Fibroblast of skin of back (primary cell): ENCODE data around the gene AKR1B1.
A peak's percentile ranks its signal among the peaks of the same experiment; 100 is the strongest.

Experiments used
- DNase-seq: peaks from one replicate; pipeline ENCODE4 v3.0.0-alpha.2; 2013

AKR1B1 gene

DNA sequence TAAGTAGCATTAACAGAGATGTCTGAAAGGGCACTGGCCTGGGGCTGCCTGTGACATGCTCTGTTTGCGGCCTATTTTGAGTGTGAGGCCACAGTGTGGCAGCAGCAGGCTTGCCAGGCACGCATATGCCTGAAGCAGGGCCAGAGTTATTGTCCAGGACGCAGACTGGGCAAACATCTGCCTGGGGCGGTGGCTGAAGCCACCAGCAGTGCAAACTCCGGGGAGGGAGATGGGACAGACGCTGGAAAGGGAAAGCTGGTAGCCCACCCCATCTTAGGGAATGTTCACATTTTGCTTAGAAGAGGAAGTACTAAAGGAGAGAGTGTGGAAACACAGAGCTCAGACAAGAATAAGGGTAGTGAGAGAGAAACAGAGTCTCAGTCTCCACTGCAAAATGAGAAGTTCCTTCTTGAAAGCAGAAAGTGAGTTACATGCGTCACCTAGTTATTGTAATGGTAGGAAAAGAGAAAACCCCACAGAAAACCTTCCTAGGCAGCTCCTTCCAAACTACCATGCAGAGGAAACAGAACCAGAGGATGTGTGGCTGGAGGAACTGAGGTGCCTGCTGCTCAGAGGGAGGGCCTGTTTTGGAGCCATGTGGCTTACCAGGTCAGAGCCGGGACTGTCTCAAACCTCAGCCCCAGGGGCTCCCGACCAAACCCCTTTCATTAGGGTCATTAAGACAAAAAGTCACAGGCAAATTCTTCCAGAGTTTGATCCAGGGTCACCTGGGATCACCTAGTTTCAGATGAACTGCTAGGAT, 14.5 kb downstream of the AKR1B1 start:
- no peak for DNase-seq

DNA sequence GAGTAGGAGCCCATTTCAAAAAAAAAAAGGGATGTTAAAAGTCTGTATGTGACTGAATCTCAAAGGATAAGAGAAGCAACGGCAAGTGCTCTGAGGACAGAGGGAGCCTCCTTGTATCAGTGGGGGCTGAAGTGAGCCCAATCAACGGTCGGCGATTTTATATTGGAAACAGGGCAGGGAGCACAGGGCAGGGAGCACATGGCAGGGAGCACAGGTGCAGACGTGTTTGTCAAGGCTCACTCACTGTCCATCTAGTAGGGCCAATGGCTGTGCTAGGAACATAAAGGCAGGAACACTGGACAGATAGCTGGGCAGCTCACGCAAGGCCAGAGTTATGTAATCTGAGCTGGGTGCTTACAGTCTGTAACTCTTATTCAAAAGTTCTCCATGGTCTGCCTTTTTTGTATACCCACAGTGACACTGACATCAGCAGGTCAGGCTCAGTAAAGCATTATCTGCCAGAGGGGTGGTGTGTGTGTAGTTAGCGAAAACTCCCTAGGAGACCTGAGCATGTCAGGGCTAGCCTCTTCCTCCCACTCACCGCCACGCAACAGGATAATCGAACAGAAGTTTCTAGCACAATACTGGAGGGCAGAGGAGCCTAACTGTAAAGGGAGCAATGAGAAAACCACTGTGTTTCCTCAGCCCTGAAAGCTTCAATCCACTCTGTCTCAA, 15.4 kb downstream of the AKR1B1 start:
- DNase-seq, result no peak

DNA sequence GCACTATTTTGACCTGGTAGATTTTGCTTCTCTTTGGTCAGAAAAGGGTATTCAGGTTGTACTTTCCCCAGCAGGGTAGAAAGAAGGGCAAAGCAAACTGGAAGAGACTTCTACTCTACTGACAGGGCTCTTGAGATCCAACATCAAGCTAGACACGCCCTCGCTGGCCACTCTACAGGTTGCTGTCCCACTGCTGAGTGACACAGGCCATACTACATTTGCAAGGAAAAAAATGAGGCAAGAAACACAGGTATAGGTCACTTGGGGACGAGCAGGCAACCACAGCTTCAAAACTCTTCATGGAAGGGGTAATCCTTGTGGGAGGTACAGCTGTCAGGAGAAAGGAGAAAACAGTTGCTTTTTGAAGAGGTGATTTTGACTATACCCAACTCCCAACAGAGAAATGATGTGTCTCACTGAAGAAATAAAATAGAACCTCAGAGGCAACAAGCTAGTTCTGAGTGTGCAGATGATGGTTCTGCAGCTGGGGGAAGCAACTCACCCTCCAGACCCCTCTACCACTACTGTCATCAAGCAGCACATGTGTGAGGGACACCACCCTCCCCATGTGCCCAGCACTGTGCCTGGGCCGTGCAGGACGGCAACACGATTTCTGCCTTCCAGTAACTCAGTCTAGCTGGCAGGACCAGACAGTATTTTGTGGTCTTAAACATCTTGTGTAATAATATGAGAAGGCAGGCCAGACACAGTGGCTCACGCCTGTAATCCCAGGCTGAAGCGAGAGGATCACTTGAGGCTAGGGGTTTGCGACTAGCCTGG, 16.3 kb downstream of the AKR1B1 start:
- no peak for DNase-seq

DNA sequence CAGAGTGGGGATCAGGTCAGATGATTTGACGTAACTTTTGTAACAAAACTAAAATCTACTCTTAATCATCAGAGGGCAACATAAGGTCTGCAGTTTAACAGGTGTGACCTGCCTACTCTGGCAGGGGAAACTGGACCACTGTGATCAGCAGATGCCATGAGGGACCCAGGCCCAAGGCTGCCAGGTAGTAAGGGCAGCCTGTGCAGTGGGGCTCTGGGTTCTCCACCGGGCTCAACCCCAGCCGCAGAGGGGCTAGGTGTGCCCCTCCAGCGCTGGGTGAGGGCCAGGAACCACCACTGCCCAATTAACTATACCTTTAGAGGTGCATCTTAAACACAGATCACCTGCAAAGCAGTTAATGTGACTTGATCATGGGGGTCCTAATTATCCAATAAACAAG, 17.6 kb downstream of the AKR1B1 start:
- DNase-seq, result no peak

DNA sequence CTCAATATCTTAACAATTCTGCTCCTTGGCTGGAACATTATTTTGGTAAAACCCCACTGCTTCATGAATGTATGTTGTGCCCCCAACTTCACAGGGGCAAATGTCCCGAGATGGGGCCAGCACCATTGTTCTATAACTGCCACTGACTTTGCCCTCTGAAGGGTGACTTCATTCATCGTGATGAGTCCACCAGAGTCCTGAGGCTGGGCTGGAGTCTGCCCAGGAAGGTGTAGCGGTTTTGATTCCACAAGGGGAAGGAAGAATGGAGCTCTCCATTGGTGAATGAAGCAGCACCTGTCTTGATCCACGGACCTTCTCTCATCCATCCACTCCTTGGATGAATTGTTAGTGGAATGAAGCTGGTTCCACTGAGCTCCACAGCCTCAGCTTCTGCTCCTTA, 18.4 kb downstream of the AKR1B1 start:
- no peak for DNase-seq

DNA sequence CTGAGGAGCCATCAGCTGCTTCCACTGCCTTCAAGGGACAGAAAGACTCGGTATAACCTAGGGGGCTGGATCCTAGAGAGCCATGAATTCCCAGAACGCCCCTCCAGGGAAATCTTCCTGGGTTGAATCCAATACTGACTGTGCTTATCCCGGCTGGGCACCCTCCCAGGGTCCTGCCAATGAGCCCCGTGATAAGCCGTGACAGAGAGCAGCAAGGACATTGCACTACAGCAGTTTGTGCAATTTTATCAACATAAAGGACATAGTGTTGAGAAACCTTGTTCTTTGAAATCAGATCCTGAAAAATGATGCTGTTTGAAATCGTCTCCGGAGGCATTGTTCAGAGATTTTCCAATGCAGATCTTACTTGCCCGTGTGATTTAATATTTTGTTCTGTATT, 18.8 kb downstream of the AKR1B1 start:
- DNase-seq, result no peak

DNA sequence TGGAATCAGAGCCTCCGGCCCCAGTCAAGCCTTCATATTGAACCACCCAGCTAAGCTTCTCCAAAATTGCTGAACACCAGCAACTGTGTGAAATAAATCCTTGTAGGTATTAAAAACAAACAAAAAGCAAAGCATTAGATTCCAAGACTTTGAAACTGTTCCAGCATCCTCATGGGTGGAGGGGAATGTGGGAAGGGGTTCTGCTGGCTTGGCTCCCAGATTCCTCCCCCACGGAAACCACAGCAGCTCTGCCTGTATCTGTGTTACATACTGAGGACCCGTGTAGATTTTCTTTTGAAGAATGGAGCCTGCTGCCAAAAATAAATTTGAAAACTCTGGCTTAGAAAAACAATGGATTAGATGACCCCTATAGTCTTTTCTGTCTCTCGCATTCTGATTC, 20.0 kb downstream of the AKR1B1 start:
- no peak for DNase-seq

DNA sequence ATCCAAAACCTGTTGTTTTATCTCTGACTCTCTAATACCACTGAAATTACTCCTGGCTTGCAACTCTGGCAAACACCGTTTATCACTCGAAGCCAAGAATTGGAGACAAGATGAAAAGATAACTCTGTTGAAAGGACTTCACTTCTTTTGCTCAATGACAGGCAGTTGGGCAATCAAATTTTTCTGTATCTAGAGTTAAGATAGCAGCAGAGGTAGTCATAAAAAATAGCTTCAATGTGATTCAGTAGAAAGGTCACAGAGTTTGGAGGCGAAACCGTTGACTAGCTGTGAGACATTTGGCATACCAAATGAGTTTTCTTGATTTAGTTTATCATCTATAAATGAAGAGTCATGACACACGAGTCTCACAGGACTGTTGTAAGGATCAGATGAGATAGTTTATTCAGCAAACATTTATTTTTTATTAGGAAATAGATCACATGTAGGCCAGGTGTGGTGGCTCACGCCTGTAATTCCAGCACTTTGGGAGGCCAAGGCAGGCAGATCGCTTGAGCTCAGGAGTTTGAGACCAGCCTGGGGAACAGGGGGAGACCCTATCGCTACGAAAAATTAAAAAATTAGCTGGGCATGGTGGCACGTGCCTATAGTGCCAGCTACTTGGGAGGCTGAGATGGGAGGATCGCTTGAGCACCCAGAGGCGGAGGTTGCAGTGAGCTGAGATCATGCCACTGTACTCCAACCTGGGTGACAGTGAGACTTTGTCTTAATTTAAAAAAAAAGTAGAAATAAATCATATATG, 23.6 kb downstream of the AKR1B1 start:
- no peak for DNase-seq

DNA sequence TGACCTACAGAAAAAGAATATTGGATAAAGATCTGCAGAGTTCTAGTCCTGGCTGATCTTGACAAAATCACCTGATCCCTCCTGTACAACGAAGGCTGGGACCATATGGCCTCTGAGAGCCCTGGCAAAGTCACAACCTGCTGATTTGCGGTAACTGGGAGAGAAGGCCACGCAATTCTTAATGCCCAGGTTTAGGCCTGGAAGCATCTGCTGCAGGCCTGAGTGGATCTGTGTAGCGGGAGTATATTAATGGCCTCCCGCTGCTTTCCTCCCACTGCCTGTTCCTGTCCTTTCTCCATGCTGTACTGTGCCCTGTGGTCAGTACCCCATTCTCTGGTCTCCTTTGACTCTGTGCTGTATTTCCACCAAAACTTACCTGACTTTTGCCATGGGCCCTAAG, 24.2 kb downstream of the AKR1B1 start:
- DNase-seq, result no peak

DNA sequence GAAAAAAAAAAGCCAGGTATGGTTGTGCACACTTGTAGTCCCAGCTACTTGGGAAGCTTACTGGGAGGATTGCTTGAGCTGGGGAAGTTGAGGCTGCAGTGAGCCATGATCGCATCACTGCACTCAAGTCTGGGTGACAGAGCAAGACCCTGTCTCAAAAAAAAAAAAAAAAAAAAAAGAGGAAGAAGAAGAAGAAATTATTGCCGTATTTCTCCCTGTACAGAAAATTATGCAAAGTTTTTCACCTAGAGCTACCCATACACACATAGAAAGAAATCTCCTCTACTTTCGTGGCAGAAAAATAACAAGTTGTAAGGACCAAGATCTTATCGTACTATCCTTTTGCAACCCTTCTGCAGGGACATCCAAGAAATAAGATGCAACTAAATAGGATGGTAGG, 25.5 kb downstream of the AKR1B1 start:
- DNase-seq, result no peak

DNA sequence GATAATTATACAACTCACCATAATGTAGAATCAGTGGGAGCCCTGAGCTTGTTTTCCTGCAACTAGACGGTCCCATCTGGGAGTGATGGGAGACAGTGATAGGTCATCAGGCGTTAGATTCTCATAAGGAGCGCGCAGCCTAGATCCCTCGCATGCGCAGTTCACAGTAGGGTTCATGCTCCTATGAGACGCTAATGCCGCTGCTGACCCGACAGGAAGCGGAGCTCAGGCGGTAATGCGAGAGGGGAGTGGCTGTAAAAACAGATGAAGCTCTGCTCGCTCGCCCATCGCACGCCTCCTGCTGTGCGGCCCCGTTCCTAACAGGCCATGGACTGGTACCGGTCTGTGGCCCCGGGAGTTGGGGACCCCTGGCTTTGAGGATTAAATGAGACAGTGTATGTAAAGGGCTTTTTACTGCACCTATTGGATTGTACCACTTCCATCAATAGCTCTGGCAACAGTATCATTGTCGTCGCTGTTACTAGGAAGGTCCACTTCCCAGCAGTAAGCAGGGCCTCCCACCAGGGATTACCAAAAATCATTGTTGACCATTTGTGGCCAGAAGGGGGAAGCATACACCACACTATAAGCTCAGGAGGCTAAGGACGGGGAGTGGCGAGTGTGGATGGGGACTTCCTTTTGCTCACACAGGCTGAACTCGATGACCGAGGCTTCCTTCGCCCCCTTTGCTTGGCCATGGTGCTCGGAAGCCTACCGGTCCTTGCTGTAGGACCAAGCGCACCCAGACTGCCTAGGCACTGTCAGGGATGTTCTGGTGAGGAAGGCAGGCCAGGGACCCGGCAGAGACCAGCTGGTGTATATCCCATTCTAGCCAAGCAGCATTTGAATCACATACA, 26.4 kb downstream of the AKR1B1 start:
- peak; percentile 91 for DNase-seq

DNA sequence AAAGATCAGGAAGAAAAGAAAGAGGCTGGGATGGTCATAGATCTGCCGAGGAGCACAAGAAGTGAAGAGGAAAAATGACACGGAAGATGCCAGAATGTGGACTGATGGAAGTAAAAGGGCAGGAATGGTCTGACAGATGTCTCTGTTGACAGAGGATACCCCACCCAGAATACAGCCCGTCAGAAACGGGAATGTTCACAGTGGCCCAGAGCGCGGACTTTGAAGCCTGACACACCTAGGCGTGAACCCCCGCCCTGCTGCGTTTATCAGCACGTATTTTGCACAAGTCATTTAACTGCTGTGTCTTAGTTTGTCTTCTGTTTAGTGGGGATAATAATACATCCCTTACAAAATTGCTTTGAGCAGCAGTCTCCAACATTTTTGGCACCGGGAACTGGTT, 27.1 kb downstream of the AKR1B1 start:
- DNase-seq, result no peak

DNA sequence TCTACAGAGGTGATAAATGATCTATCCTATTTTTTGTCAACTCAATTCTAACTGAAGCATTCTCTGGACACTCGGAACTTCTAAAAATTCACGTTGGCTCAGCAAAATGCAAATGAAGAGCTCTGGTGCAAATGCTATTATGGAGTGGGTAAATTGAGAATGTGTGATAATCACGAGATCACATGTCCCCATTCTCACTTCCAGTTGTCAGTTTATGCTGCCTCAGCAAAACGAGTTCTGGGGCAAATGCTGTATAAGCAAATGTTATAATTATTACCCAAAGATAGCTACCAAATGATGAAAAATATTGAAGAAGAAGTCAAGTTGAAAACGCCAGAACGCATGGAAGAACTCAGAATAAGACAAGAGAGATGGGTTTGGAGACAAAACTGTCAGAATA, 29.4 kb downstream of the AKR1B1 start:
- DNase-seq, result no peak

DNA sequence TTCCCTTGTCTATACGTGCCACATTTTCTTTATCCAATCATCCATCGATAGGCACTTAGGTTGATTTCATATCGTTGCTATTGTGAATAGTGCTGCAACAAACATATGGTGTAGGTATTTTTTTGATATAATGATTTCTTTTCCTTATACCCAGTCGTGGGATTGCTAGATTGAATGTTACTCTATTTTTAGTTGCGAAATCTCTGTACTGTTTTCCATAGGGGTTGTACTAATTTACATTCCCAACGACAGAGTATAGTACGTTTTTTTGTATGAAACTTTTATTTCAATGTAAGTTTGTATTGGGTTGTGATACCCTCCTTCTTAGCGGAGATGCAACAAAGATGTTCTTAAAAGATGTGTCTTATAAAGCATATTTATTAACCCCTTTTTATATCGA, 30.0 kb downstream of the AKR1B1 start:
- DNase-seq, result no peak

DNA sequence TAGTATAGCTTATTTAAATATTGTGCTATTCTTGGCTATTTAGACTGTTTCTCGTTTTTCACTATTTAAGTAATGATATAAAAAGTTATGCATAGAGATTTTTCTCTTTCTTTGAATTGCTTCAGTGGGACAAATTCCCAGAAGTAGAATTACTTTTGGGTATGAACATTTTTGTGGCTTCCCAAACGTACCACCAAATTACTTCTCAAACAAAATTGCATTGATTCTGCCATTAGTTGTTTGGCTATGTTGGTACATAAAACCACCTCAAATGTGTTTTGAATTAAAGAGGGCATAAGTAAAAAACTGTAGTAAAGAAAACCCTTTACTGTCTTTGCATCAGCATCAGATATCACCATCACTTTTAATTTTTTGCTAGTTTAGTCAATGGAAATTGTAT, 31.0 kb downstream of the AKR1B1 start:
- DNase-seq, result no peak

DNA sequence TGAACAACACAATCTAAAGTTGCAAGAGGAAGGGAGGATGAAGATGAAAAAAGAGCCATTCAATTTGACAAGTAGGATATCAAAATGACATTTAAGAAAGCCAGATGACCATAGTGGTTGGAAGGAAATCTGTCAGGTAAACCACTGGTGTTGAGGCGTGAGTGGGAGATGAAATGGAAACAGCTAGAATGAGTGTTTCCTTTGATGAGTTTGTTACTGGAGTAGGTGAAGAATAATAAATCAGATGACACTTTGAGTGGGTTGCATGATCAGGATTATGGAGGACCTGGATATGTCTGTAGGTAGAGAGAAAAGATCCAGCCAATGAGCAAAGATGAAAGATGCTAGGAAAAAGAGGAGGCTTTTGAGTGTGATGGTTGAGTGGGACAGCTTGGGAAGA, 33.1 kb downstream of the AKR1B1 start:
- no peak for DNase-seq

DNA sequence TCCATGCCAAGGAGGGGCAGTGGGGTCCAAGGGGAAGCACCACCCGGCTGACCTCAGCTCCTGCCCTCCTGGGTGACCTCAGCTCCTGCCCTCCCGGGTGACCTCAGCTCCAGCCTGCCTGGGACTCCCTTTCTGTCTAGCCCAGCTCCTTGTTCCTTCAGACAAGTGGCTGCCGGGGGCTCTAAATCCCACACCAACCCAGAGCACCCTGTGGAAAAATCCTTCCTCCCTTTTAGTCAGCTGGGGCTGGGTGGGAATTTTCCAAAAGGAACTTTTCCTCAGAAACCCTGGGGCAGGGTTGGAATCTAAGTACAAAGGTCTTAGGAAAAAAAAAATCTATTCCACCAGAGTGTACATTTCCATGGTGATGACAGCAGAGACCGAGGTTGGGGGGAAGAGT, 36.3 kb downstream of the AKR1B1 start:
- DNase-seq, result no peak

DNA sequence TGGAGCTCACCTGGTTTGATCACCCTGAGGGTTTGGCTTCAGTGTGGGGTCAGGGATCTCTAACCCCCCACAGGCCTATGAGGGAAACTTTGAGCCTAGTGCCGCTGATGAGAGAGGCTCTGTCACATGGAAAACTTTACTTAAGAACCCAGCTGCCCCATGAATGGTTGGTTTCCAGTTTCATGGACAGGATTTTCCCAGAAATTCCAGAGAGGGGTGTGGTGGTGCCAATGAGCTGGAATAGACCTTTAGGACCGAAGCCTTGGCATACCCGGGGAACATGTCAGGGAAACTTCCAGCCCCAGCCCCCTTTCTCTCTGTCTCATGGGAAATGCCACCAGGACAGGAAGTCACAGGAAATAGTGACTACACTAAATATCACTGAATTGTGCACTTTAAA, 36.9 kb downstream of the AKR1B1 start:
- DNase-seq, result peak; percentile 61

DNA sequence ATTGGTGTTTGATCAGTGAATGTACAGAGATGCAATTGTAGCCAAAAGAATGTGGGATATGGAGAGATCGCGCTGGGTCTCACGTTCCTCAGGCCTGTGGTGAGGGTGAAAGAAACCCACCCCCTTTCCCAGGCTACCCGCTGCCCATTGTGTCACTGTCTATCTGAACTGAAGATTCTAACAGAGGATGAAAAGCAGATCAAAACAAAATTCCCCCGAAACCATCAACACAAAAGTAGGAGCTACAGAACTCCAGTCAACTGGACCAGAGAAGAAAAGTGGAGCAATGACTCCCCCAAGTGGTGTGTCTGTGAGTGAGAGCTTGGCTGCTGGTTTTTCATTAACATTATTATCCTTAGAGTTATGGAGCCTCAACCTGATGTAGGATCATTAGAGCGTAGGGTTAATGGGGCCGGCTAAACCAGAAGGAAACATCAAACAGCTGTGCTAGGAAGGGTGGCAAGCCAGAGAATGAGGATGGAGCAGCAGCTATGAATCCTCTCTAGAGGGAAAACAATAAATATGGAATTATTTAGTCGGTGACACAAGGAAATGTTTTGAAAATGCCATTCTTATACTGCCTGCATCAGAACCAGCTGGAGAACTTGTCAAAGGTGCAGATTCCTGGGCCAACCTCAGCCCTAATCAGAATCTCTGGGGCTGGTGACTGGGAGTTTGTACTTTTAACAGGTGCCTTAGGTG, 38.3 kb downstream of the AKR1B1 start:
- DNase-seq, result peak; percentile 56

DNA sequence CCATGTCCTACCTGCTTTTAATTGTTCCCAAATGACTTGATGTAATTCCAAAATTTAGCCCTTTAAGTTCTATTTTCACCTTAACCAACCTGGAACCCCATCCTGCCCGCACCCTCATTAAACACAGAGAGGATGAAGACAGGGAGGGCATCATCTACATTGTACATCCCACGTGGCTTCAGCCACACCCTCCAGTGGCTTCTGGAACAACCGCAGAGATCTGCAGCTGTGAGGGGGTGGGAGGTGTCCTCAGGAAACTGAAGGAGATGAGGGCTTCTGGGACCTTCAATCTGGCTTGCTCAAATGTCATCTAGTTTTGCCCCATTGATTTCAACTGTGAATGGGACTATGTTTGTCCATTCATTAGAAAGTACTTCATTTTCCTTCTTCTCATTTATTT, 39.0 kb downstream of the AKR1B1 start:
- DNase-seq, result no peak

DNA sequence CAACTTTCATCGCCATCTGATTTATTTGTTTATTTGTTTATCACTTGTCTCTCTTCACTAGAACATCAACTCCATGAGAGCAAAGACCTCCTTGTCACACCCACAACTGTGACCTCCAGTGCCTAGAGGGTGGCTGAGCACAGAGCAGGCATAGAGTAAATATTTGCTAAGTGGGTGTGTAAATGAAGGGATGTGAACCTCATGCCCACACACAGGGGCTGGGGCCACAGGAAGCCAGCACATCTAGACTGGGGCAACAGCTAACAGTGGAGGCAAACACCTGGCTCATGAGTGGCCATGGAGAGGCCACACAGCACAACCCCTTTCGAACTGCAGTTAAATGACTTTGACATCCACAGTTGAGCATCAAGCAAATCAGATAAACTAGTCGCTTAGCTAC, 39.8 kb downstream of the AKR1B1 start:
- DNase-seq, result no peak
